Measurements from ENCODE around the gene TSEN54. TPM values are rescaled to one million over a fixed set of nuclear protein-coding genes. Genes with fewer than 3 reads are reported as not detected.

Gene TSEN54
- polyA plus RNA-seq, 1 donor (not counting 4 experiments of a cell fraction or from before 2014, with no cell fraction given), result 24.1 TPM

- Histone ChIP-seq H4K20me1 (ENCODE audit: control insufficient read depth, extremely low read depth, insufficient read depth, low read length) (no peaks in the 10 kb centered on the region), H3K9me3 (ENCODE audit: control insufficient read depth, low read depth, low read length) (no peaks in the 10 kb centered on the region), H2AFZ (ENCODE audit: control insufficient read depth, low read length) (no peak overlapping the region), H3K27ac (ENCODE audit: control insufficient read depth, insufficient read depth, low read length) (no peak overlapping the region), H3K36me3 (ENCODE audit: control insufficient read depth in 2 of 2, extremely low read depth in 1 of 2, insufficient read depth in 2 of 2, low read length in 2 of 2) (peaks cover 12 to 16% of the 10 kb centered on the region in 2 experiments), H3K4me3 (ENCODE audit: control insufficient read depth in 2 of 3, extremely low read depth in 1 of 3, insufficient read depth in 2 of 3, low read depth in 1 of 3, low read length in 3 of 3) (no peak overlapping the region), H3K9me1 (ENCODE audit: control insufficient read depth, extremely low read depth, insufficient read depth, low read length) (no peaks in the 10 kb centered on the region), H3K79me2 (ENCODE audit: control insufficient read depth, insufficient read depth, low read length) (peaks cover 5% of the 10 kb centered on the region), H3K9ac (ENCODE audit: control insufficient read depth, extremely low read depth, insufficient read depth, low read length) (no peak overlapping the region), H3K27me3 (ENCODE audit: control insufficient read depth, extremely low read depth, insufficient read depth, low read length) (no peaks in the 10 kb centered on the region), H3K4me2 (ENCODE audit: control insufficient read depth, extremely low read depth, insufficient read depth, low read depth, low read length) (no peak overlapping the region), H3K4me1 (ENCODE audit: control insufficient read depth, extremely low read depth, insufficient read depth, low read length) (peaks cover 18% of the 10 kb centered on the region)
- FAIRE-seq (no peak), DNase-seq (ENCODE audit: low read depth, low spot score) (no peak)
- dilution Hi-C loops (cut with MboI; ENCODE audit: extremely low pct_ligation_motif_present, low sequenced_read_pairs), result no loop called here
- TF ChIP-seq CTCF (optimal IDR thresholded peaks at IDR 0.05 in 1 of 3, IDR thresholded peaks at IDR 0.05 in 1 of 3, conservative IDR thresholded peaks at IDR 0.05 in 1 of 3; ENCODE audit: extremely low read depth in 1 of 3, insufficient read depth in 2 of 3, low read length in 3 of 3) (no peak), EZH2 (IDR thresholded peaks at IDR 0.05; ENCODE audit: low read length) (no peak)
Measured at GRCh38 chr17:75505640-75506039, 10.7 kb upstream of the TSEN54 start.

GRCh38 chr17:75506134-75506533, 10.2 kb upstream of the TSEN54 start:
- Histone ChIP-seq H3K27me3 (ENCODE audit: control insufficient read depth, extremely low read depth, insufficient read depth, low read length) (no peaks in the 10 kb centered on the region), H3K27ac (ENCODE audit: control insufficient read depth, insufficient read depth, low read length) (no peak overlapping the region), H3K4me2 (ENCODE audit: control insufficient read depth, extremely low read depth, insufficient read depth, low read depth, low read length) (no peak overlapping the region), H4K20me1 (ENCODE audit: control insufficient read depth, extremely low read depth, insufficient read depth, low read length) (no peaks in the 10 kb centered on the region), H3K36me3 (ENCODE audit: control insufficient read depth in 2 of 2, extremely low read depth in 1 of 2, insufficient read depth in 2 of 2, low read length in 2 of 2) (peaks cover 12 to 13% of the 10 kb centered on the region in 2 experiments), H3K79me2 (ENCODE audit: control insufficient read depth, insufficient read depth, low read length) (peaks cover 5% of the 10 kb centered on the region), H2AFZ (ENCODE audit: control insufficient read depth, low read length) (no peak overlapping the region), H3K4me3 (ENCODE audit: control insufficient read depth in 2 of 3, extremely low read depth in 1 of 3, insufficient read depth in 2 of 3, low read depth in 1 of 3, low read length in 3 of 3) (no peak overlapping the region), H3K9ac (ENCODE audit: control insufficient read depth, extremely low read depth, insufficient read depth, low read length) (no peak overlapping the region), H3K9me3 (ENCODE audit: control insufficient read depth, low read depth, low read length) (no peaks in the 10 kb centered on the region), H3K9me1 (ENCODE audit: control insufficient read depth, extremely low read depth, insufficient read depth, low read length) (no peaks in the 10 kb centered on the region), H3K4me1 (ENCODE audit: control insufficient read depth, extremely low read depth, insufficient read depth, low read length) (peaks cover 18% of the 10 kb centered on the region)
- DNase-seq (ENCODE audit: low read depth, low spot score) (no peak), FAIRE-seq (no peak)
- dilution Hi-C loops (cut with MboI; ENCODE audit: extremely low pct_ligation_motif_present, low sequenced_read_pairs), result no loop called here
- no peak for TF ChIP-seq CTCF (optimal IDR thresholded peaks at IDR 0.05 in 1 of 3, IDR thresholded peaks at IDR 0.05 in 1 of 3, conservative IDR thresholded peaks at IDR 0.05 in 1 of 3; ENCODE audit: extremely low read depth in 1 of 3, insufficient read depth in 2 of 3, low read length in 3 of 3)
- TF ChIP-seq EZH2 (IDR thresholded peaks at IDR 0.05; ENCODE audit: low read length), result no peak

Measured in keratinocyte (primary cell).